Measurements from ENCODE around the gene KCNN3. TPM values are rescaled to one million over a fixed set of nuclear protein-coding genes. Genes with fewer than 3 reads are reported as not detected.
"Not testable (repeated sequence)": the region's sequence is repeated elsewhere in the genome, so short reads cannot be mapped to it uniquely, and the experiment has no call there.

Gene KCNN3
- total RNA-seq, 2 experiments from 2014 or later, result 0.02 to 0.14 TPM

- ChIA-PET CTCF (no interaction called here), POLR2A (no interaction called here)
- no peak overlapping the region for H3K4me3 Mint-ChIP-seq
- H3K36me3 Mint-ChIP-seq, result no peaks in the 10 kb centered on the region
- no peaks in the 10 kb centered on the region for H3K4me1 Mint-ChIP-seq (ENCODE audit: low read depth)
- no peaks in the 10 kb centered on the region for H3K9me3 Mint-ChIP-seq
- peaks cover under 1% of the 10 kb centered on the region for H3K27me3 Mint-ChIP-seq
- intact Hi-C loops (cut with micrococcal nuclease), result no loop called here
- H3K27ac Mint-ChIP-seq, result no peak overlapping the region
- DNase-seq, result no peak
These were observed 186.3 kb downstream of the KCNN3 start for GRCh38 chr1:154683820-154684219.

GRCh38 chr1:154682254-154682653, 187.8 kb downstream of the KCNN3 start:
- Mint-ChIP-seq H3K36me3 (no peaks in the 10 kb centered on the region), H3K4me1 (ENCODE audit: low read depth) (no peaks in the 10 kb centered on the region), H3K27me3 (no peaks in the 10 kb centered on the region), H3K27ac (no peak overlapping the region), H3K9me3 (no peaks in the 10 kb centered on the region), H3K4me3 (no peak overlapping the region)
- CTCF ChIA-PET, result no interaction called here
- intact Hi-C loops (cut with micrococcal nuclease), result no loop called here
- no peak for DNase-seq
- POLR2A ChIA-PET, result no interaction called here

- intact Hi-C loops (cut with micrococcal nuclease); DNase-seq; H3K36me3 Mint-ChIP-seq; POLR2A ChIA-PET; H3K4me3 Mint-ChIP-seq; H3K4me1 Mint-ChIP-seq (ENCODE audit: low read depth); H3K9me3 Mint-ChIP-seq; CTCF ChIA-PET; H3K27ac Mint-ChIP-seq; H3K27me3 Mint-ChIP-seq: not testable (repeated sequence)
These were observed 192.2 kb downstream of the KCNN3 start for GRCh38 chr1:154677844-154678243.

GRCh38 chr1:154676847-154677246, 193.2 kb downstream of the KCNN3 start:
- DNase-seq; intact Hi-C loops (cut with micrococcal nuclease); H3K36me3 Mint-ChIP-seq; CTCF ChIA-PET; H3K27me3 Mint-ChIP-seq; H3K27ac Mint-ChIP-seq; H3K4me1 Mint-ChIP-seq (ENCODE audit: low read depth); POLR2A ChIA-PET; H3K9me3 Mint-ChIP-seq; H3K4me3 Mint-ChIP-seq: not testable (repeated sequence)

GRCh38 chr1:154674456-154674855, 195.6 kb downstream of the KCNN3 start:
- H3K9me3 Mint-ChIP-seq; intact Hi-C loops (cut with micrococcal nuclease); H3K4me3 Mint-ChIP-seq; POLR2A ChIA-PET; H3K27me3 Mint-ChIP-seq; H3K36me3 Mint-ChIP-seq; H3K27ac Mint-ChIP-seq; DNase-seq; H3K4me1 Mint-ChIP-seq (ENCODE audit: low read depth): not testable (repeated sequence)
- CTCF ChIA-PET, result interaction anchor here (1.1 kb wide), 1 partner anchor 204 kb away, joined by 4 read pairs; no protein-coding TSS in a partner anchor

GRCh38 chr1:154672245-154672644, 197.8 kb downstream of the KCNN3 start:
- CTCF ChIA-PET, result interaction anchor here (1.2 to 2.7 kb wide), 4 partner anchors 76 to 207 kb away, joined by 3 to 10 read pairs (median 6); no protein-coding TSS in a partner anchor
- H3K36me3 Mint-ChIP-seq; H3K4me1 Mint-ChIP-seq (ENCODE audit: low read depth); DNase-seq; H3K27me3 Mint-ChIP-seq; POLR2A ChIA-PET; H3K4me3 Mint-ChIP-seq; intact Hi-C loops (cut with micrococcal nuclease); H3K9me3 Mint-ChIP-seq; H3K27ac Mint-ChIP-seq: not testable (repeated sequence)

- intact Hi-C loops (cut with micrococcal nuclease); H3K27ac Mint-ChIP-seq; H3K36me3 Mint-ChIP-seq; H3K4me1 Mint-ChIP-seq (ENCODE audit: low read depth); H3K9me3 Mint-ChIP-seq; POLR2A ChIA-PET; H3K27me3 Mint-ChIP-seq: not testable (repeated sequence)
- CTCF ChIA-PET, result interaction anchor here (1.2 to 3.2 kb wide), 5 partner anchors 77 to 207 kb away, joined by 3 to 31 read pairs (median 7); no protein-coding TSS in a partner anchor
- peak; percentile 26 for DNase-seq
- H3K4me3 Mint-ChIP-seq, result peak overlapping the region; percentile 38
These were observed 198.7 kb downstream of the KCNN3 start for GRCh38 chr1:154671412-154671811.

- intact Hi-C loops (cut with micrococcal nuclease); DNase-seq; H3K27me3 Mint-ChIP-seq; H3K9me3 Mint-ChIP-seq; H3K36me3 Mint-ChIP-seq; H3K4me1 Mint-ChIP-seq (ENCODE audit: low read depth); H3K27ac Mint-ChIP-seq; H3K4me3 Mint-ChIP-seq: not testable (repeated sequence)
- ChIA-PET POLR2A (interaction anchor here (0.9 to 1.0 kb wide), 2 partner anchors 97 to 328 kb away, joined by 3 read pairs; no protein-coding TSS in a partner anchor), CTCF (interaction anchor here (0.6 to 3.2 kb wide), 41 partner anchors 13 to 389 kb away, joined by 3 to 61 read pairs (median 4); no protein-coding TSS in a partner anchor)
These were observed 199.5 kb downstream of the KCNN3 start for GRCh38 chr1:154670310-154671270.

GRCh38 chr1:154669464-154670282, 200.4 kb downstream of the KCNN3 start:
- H3K27ac Mint-ChIP-seq, result peak overlapping the region; percentile 24
- intact Hi-C loops (cut with micrococcal nuclease), result loop anchor here (1.0 to 5.0 kb wide), 5 partner anchors 79 to 393 kb away; partner anchors contain the start of genes EFNA4 and PMVK
- no peaks in the 10 kb centered on the region for H3K9me3 Mint-ChIP-seq
- DNase-seq, result peak; percentile 86
- no peaks in the 10 kb centered on the region for H3K4me1 Mint-ChIP-seq (ENCODE audit: low read depth)
- ChIA-PET CTCF (interaction anchor here (0.5 to 3.2 kb wide), 53 partner anchors 9 to 390 kb away, joined by 3 to 61 read pairs (median 4); no protein-coding TSS in a partner anchor), POLR2A (interaction anchor here (0.7 to 1.8 kb wide), 4 partner anchors 75 to 329 kb away, joined by 3 to 4 read pairs (median 4); no protein-coding TSS in a partner anchor)
- H3K36me3 Mint-ChIP-seq, result no peaks in the 10 kb centered on the region
- H3K4me3 Mint-ChIP-seq, result no peak overlapping the region
- H3K27me3 Mint-ChIP-seq, result no peaks in the 10 kb centered on the region

GRCh38 chr1:154666051-154666790, 203.9 kb downstream of the KCNN3 start:
- Mint-ChIP-seq H3K4me3 (no peak overlapping the region), H3K27me3 (peaks cover 3% of the 10 kb centered on the region)
- intact Hi-C loops (cut with micrococcal nuclease), result loop anchor here (5.0 kb wide), 1 partner anchor 396 kb away; the partner anchor contains the start of gene EFNA4

GRCh38 chr1:154664331-154665002, 205.6 kb downstream of the KCNN3 start:
- Mint-ChIP-seq H3K4me3 (no peak overlapping the region), H3K9me3 (no peaks in the 10 kb centered on the region), H3K27me3 (peaks cover 9% of the 10 kb centered on the region), H3K36me3 (no peaks in the 10 kb centered on the region), H3K4me1 (ENCODE audit: low read depth) (no peaks in the 10 kb centered on the region), H3K27ac (no peak overlapping the region)
- no peak for DNase-seq
- ChIA-PET POLR2A (no interaction called here), CTCF (interaction anchor here (1.5 to 3.1 kb wide), 4 partner anchors 96 to 214 kb away, joined by 4 to 14 read pairs (median 6); no protein-coding TSS in a partner anchor)
- intact Hi-C loops (cut with micrococcal nuclease), result loop anchor here (5.0 kb wide), 1 partner anchor 398 kb away; the partner anchor contains the start of gene EFNA4

More at GRCh38 chr1:154666051-154666790, 203.9 kb downstream of the KCNN3 start:
- Mint-ChIP-seq H3K27ac (no peak overlapping the region), H3K9me3 (no peaks in the 10 kb centered on the region), H3K4me1 (ENCODE audit: low read depth) (no peaks in the 10 kb centered on the region), H3K36me3 (no peaks in the 10 kb centered on the region)
- POLR2A ChIA-PET, result no interaction called here
- no peak for DNase-seq
- CTCF ChIA-PET, result interaction anchor here (0.6 to 3.1 kb wide), 6 partner anchors 8 to 212 kb away, joined by 3 to 14 read pairs (median 4); no protein-coding TSS in a partner anchor

All from activated CD4-positive, alpha-beta memory T cell treated with anti-CD3 and anti-CD28 coated beads for 36 hours (primary cell).